ENCODE measurements around the gene TESK2. TPM values are rescaled to one million over a fixed set of nuclear protein-coding genes. Genes with fewer than 3 reads are reported as not detected.
"Not testable (repeated sequence)": the region's sequence is repeated elsewhere in the genome, so short reads cannot be mapped to it uniquely, and the experiment has no call there.

Gene TESK2
- total RNA-seq, 1 donor from 2014 or later, result 13.5 TPM

- H3K9me3 ChIP-seq, result no peaks in the 10 kb centered on the region
- no peak for DNase-seq (ENCODE audit: extremely low spot score in 2 of 2)
- H3K27ac ChIP-seq, result no peak overlapping the region
- intact Hi-C loops (cut with DNase I), result no loop called here
- H3K4me1 ChIP-seq, result no peaks in the 10 kb centered on the region
- no peaks in the 10 kb centered on the region for H3K27me3 ChIP-seq
- H3K36me3 ChIP-seq, result no peaks in the 10 kb centered on the region
- no peak for TF ChIP-seq CTCF (IDR thresholded peaks at IDR 0.05)
- no peak for TF ChIP-seq POLR2AphosphoS5 (IDR thresholded peaks at IDR 0.05; ENCODE audit: insufficient read depth in 1 of 2, low read depth in 1 of 2)
- TF ChIP-seq POLR2A (IDR thresholded peaks at IDR 0.05), result no peak
- H3K4me3 ChIP-seq, result no peak overlapping the region
These were observed 39.7 kb upstream of the TESK2 start for GRCh38 chr1:45530632-45531135.

- H3K27ac ChIP-seq, result no peak overlapping the region
- H3K27me3 ChIP-seq, result no peaks in the 10 kb centered on the region
- intact Hi-C loops (cut with DNase I), result no loop called here
- no peaks in the 10 kb centered on the region for H3K36me3 ChIP-seq
- no peaks in the 10 kb centered on the region for H3K9me3 ChIP-seq
- TF ChIP-seq CTCF (IDR thresholded peaks at IDR 0.05) (no peak), POLR2AphosphoS5 (IDR thresholded peaks at IDR 0.05; ENCODE audit: insufficient read depth in 1 of 2, low read depth in 1 of 2) (no peak), POLR2A (IDR thresholded peaks at IDR 0.05) (no peak)
- H3K4me3 ChIP-seq, result no peak overlapping the region
- no peak for DNase-seq (ENCODE audit: extremely low spot score in 2 of 2)
- peaks cover 8% of the 10 kb centered on the region for H3K4me1 ChIP-seq
These were observed 35.2 kb upstream of the TESK2 start for GRCh38 chr1:45526135-45526644.

DNA sequence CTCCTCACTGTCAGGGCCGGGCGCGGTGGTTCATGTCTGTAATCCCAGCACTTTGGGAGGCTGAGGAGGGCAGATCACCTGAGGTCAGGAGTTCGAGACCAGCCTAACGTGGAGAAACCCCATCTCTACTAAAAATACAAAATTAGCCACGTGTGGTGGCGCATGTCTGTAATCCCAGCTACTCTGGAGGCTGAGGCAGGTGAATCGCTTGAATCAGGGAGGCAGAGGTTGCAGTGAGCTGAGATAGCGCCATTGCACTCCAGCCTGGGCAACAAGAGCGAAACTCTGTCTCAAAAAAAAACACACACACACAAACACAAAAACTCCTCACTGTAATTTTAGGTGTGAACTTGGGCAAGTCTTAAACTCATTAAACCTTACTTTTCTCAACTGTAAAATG lies 33.0 kb upstream of the TESK2 start:
- H3K27ac ChIP-seq; H3K27me3 ChIP-seq; DNase-seq (ENCODE audit: extremely low spot score in 2 of 2); H3K4me3 ChIP-seq; H3K36me3 ChIP-seq; H3K9me3 ChIP-seq: not testable (repeated sequence)
- H3K4me1 ChIP-seq, result peaks cover 21% of the 10 kb centered on the region
- intact Hi-C loops (cut with DNase I), result loop anchor here (5.0 kb wide), 1 partner anchor 43 kb away; no protein-coding TSS in a partner anchor

GRCh38 chr1:45523516-45523915 lies 32.6 kb upstream of the TESK2 start:
- H3K4me1 ChIP-seq, result peaks cover 24% of the 10 kb centered on the region

DNA sequence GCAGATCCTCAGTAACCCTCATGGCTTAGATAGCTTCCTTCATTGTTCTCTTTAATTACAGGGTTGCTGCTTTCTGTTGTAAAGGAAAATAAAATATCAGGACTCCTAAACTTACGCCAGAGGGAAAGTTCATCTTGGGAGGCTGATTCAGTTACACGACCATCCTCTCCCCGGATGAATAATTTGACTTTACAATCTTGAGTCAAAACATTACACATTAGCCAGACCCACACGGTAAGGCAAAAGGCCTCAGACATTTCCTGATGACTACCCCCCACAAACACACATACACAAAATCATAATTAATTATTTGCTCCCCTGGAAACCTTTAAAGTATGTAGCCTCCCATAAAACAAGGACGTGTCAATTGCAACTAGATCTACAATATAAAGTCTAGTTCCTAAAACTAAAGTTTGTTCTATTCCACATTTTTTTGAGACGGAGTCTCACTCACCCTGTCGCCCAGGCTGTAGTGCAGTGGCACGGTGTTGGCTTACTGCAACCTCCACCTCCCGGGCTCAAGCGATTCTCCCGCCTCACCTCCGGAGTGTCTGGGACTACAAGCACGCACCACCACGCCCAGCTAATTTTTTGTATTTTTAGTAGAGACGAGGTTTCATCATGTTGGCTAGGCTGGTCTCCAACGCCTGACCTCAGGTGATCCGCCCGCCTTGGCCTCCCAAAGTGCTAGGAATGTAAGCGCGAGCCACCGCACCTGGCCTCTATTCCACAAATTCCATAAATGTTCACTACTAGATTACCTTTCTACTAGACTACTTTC lies 31.6 kb upstream of the TESK2 start:
- intact Hi-C loops (cut with DNase I), result loop anchor here (5.0 kb wide), 1 partner anchor 45 kb away; no protein-coding TSS in a partner anchor
- Histone ChIP-seq H3K36me3 (peaks cover 0 to 7% of the 10 kb centered on the region in 2 donors), H3K27me3 (no peaks in the 10 kb centered on the region), H3K4me1 (peaks cover 34% of the 10 kb centered on the region), H3K4me3 (peak overlapping the region; percentile 88 to 95), H3K27ac (peak overlapping the region; percentile 99), H3K9me3 (no peaks in the 10 kb centered on the region)
- DNase-seq (ENCODE audit: extremely low spot score in 2 of 2), result no peak
- TF ChIP-seq POLR2A (IDR thresholded peaks at IDR 0.05) (no peak), CTCF (IDR thresholded peaks at IDR 0.05) (no peak), POLR2AphosphoS5 (IDR thresholded peaks at IDR 0.05; ENCODE audit: insufficient read depth in 1 of 2, low read depth in 1 of 2) (no peak)

More at GRCh38 chr1:45523516-45523915, 32.6 kb upstream of the TESK2 start:
- H3K36me3 ChIP-seq; H3K27ac ChIP-seq; H3K9me3 ChIP-seq; DNase-seq (ENCODE audit: extremely low spot score in 2 of 2); H3K4me3 ChIP-seq; H3K27me3 ChIP-seq: not testable (repeated sequence)
- intact Hi-C loops (cut with DNase I), result loop anchor here (5.0 kb wide), 1 partner anchor 44 kb away; no protein-coding TSS in a partner anchor
